ENCODE measurements around the gene ITSN1. TPM values are rescaled to one million over a fixed set of nuclear protein-coding genes. Genes with fewer than 3 reads are reported as not detected.

Gene ITSN1
- total and polyA plus RNA-seq, 2 of the 13 experiments (the other 11 are each of a cell fraction or from before 2014, with no cell fraction given), result 26.1 to 33.8 TPM

- Histone ChIP-seq H3K27me3 (ENCODE audit: control insufficient read depth in 1 of 2, insufficient read depth in 2 of 2, low read length in 2 of 2) (peaks cover 0 to 21% of the 10 kb centered on the region in 2 experiments; a peak in 2 of 5 replicates), H3K4me2 (ENCODE audit: low read depth, low read length) (no peak overlapping the region), H3K27ac (ENCODE audit: extremely low read length, insufficient read depth, low read length) (no peak overlapping the region), H3K4me3 (replicated peaks in 1 of 3; ENCODE audit: insufficient read depth in 1 of 3, low read depth in 2 of 3, low read length in 3 of 3) (no peak overlapping the region), H3K9ac (ENCODE audit: insufficient read depth, low read depth, low read length) (no peak overlapping the region), H3K4me1 (ENCODE audit: insufficient read depth, low read length) (no peaks in the 10 kb centered on the region), H3K79me2 (ENCODE audit: insufficient read depth, low read length) (no peaks in the 10 kb centered on the region), H4K20me1 (ENCODE audit: insufficient read depth, low read length) (no peaks in the 10 kb centered on the region), H3K36me3 (replicated peaks in 1 of 2; ENCODE audit: control insufficient read depth in 1 of 2, insufficient read depth in 2 of 2, low read length in 2 of 2) (no peaks in the 10 kb centered on the region), H2AFZ (ENCODE audit: low read length) (no peak overlapping the region), H3K9me3 (ENCODE audit: low read length) (no peaks in the 10 kb centered on the region)
- WGBS (ENCODE audit: low lambda C conversion rate), result 33% methylated on average over 6 of the region's 8 CpGs
- ChIA-PET POLR2A (no interaction called here), CTCF (ENCODE audit: low intra/inter-chr PET ratio, low total read pairs) (no interaction called here)
- TF ChIP-seq ZNF552 (CRISPR knock-in tag; IDR thresholded peaks at IDR 0.05; ENCODE audit: borderline replicate concordance) (no peak), FOSL2 (CRISPR knock-in tag; IDR thresholded peaks at IDR 0.05) (no peak), KDM6A (CRISPR knock-in tag; IDR thresholded peaks at IDR 0.05; ENCODE audit: low read depth) (no peak), ZBTB49 (CRISPR knock-in tag; IDR thresholded peaks at IDR 0.05; ENCODE audit: borderline replicate concordance) (no peak), MLLT10 (CRISPR knock-in tag; IDR thresholded peaks at IDR 0.05) (no peak), PHF21A (CRISPR knock-in tag; IDR thresholded peaks at IDR 0.05) (no peak)
- ATAC-seq (no peak; the same call in 2 of the 3 replicates), DNase-seq (ENCODE audit: low spot score) (no peak), FAIRE-seq (no peak)
- no TSS peak for BruUV-seq (replicated peaks)
- intact Hi-C loops (cut with micrococcal nuclease; ENCODE audit: unreplicated experiment) (no loop called here), in situ Hi-C loops (cut with HindIII; ENCODE audit: extremely low pct_ligation_motif_present, low pct_unique_long_range_greater_than_20kb) (no loop called here)
These were observed 223.8 kb downstream of the ITSN1 start for GRCh38 chr21:33865996-33866575.

GRCh38 chr21:33866826-33867225 lies 224.5 kb downstream of the ITSN1 start:
- in situ Hi-C loops (cut with HindIII; ENCODE audit: extremely low pct_ligation_motif_present, low pct_unique_long_range_greater_than_20kb), result no loop called here
- Histone ChIP-seq H3K4me3 (replicated peaks in 1 of 3; ENCODE audit: insufficient read depth in 1 of 3, low read depth in 2 of 3, low read length in 3 of 3) (no peak overlapping the region), H4K20me1 (ENCODE audit: insufficient read depth, low read length) (no peaks in the 10 kb centered on the region), H2AFZ (ENCODE audit: low read length) (no peak overlapping the region), H3K27ac (ENCODE audit: extremely low read length, insufficient read depth, low read length) (no peak overlapping the region), H3K36me3 (replicated peaks in 1 of 2; ENCODE audit: control insufficient read depth in 1 of 2, insufficient read depth in 2 of 2, low read length in 2 of 2) (no peaks in the 10 kb centered on the region), H3K4me2 (ENCODE audit: low read depth, low read length) (no peak overlapping the region), H3K4me1 (ENCODE audit: insufficient read depth, low read length) (no peaks in the 10 kb centered on the region), H3K27me3 (ENCODE audit: control insufficient read depth in 1 of 2, insufficient read depth in 2 of 2, low read length in 2 of 2) (peaks cover 0 to 21% of the 10 kb centered on the region in 2 experiments; a peak in 2 of 5 replicates), H3K9ac (ENCODE audit: insufficient read depth, low read depth, low read length) (no peak overlapping the region), H3K79me2 (ENCODE audit: insufficient read depth, low read length) (no peaks in the 10 kb centered on the region), H3K9me3 (ENCODE audit: low read length) (no peaks in the 10 kb centered on the region)
- intact Hi-C loops (cut with micrococcal nuclease; ENCODE audit: unreplicated experiment), result no loop called here
- FAIRE-seq, result no peak
- ChIA-PET CTCF (ENCODE audit: low intra/inter-chr PET ratio, low total read pairs) (no interaction called here), POLR2A (no interaction called here)
- TF ChIP-seq AKAP8 (CRISPR knock-in tag; IDR thresholded peaks at IDR 0.05) (no peak), ZNF121 (CRISPR knock-in tag; IDR thresholded peaks at IDR 0.05) (no peak), ZFP90 (CRISPR knock-in tag; IDR thresholded peaks at IDR 0.05; ENCODE audit: borderline replicate concordance) (no peak), NONO (IDR thresholded peaks at IDR 0.05) (no peak), NONO (CRISPR knock-in tag; conservative IDR thresholded peaks at IDR 0.05) (no peak), U2AF1 (optimal IDR thresholded peaks at IDR 0.05; ENCODE audit: low read depth, low read length) (no peak), NFIB (CRISPR knock-in tag; IDR thresholded peaks at IDR 0.05; ENCODE audit: borderline replicate concordance) (no peak), PAF1 (CRISPR knock-in tag; IDR thresholded peaks at IDR 0.05) (no peak)
- TF ChIP-seq, protein P1, sequence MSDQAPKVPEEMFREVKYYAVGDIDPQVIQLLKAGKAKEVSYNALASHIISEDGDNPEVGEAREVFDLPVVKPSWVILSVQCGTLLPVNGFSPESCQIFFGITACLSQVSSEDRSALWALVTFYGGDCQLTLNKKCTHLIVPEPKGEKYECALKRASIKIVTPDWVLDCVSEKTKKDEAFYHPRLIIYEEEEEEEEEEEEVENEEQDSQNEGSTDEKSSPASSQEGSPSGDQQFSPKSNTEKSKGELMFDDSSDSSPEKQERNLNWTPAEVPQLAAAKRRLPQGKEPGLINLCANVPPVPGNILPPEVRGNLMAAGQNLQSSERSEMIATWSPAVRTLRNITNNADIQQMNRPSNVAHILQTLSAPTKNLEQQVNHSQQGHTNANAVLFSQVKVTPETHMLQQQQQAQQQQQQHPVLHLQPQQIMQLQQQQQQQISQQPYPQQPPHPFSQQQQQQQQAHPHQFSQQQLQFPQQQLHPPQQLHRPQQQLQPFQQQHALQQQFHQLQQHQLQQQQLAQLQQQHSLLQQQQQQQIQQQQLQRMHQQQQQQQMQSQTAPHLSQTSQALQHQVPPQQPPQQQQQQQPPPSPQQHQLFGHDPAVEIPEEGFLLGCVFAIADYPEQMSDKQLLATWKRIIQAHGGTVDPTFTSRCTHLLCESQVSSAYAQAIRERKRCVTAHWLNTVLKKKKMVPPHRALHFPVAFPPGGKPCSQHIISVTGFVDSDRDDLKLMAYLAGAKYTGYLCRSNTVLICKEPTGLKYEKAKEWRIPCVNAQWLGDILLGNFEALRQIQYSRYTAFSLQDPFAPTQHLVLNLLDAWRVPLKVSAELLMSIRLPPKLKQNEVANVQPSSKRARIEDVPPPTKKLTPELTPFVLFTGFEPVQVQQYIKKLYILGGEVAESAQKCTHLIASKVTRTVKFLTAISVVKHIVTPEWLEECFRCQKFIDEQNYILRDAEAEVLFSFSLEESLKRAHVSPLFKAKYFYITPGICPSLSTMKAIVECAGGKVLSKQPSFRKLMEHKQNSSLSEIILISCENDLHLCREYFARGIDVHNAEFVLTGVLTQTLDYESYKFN (CRISPR knock-in tag; conservative IDR thresholded peaks at IDR 0.05), result no peak
- no peak for DNase-seq (ENCODE audit: low spot score)
- 38% methylated on average over 2 of the region's 2 CpGs for WGBS (ENCODE audit: low lambda C conversion rate)
- BruUV-seq (replicated peaks), result no TSS peak
- ATAC-seq, result no peak
